Measurements from ENCODE around the gene PAPOLG. TPM values are rescaled to one million over a fixed set of nuclear protein-coding genes. Genes with fewer than 3 reads are reported as not detected.
"Not testable (repeated sequence)": the region's sequence is repeated elsewhere in the genome, so short reads cannot be mapped to it uniquely, and the experiment has no call there.

PAPOLG gene
- total RNA-seq, 1 donor from 2014 or later: 60.8 TPM

DNA sequence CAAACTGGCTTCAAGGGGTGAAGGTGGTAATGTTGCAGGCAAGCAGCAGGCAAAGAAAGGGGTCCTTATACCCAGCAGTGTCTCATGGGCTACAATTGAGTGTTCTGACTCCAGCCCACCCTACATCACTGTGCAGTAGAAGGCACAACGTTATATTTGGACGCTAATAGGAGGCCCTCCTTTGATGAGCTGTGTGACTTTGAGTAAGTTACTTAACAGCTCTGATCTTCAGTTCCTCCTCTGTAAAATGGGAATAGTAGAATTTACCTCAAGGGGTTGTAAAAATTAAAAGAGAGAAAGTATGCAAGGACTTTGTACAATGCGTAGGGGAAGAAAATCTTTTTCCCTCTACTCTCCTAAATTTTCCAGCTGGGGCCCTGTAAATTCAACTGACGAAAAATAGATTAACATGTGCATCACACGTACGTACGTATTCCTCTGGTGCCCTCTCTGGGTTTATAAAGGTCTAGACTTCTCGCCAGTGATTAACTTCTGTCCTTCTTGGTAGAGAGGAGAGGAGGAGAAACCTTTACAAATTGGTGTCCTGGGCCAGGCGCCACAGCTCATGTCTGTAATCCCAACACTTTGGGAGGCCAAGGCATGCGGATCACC, 67.7 kb downstream of the PAPOLG start:
- no peak overlapping the region for H3K27ac ChIP-seq
- H2AFZ ChIP-seq (replicated peaks): no peak overlapping the region
- H3K9me3 ChIP-seq (ENCODE audit: low read depth): no peaks in the 10 kb centered on the region
- DNase-seq (ENCODE audit: low spot score): no peak
- no peak overlapping the region for H3K27ac Mint-ChIP-seq
- H3K79me2 ChIP-seq (ENCODE audit: low read depth): no peaks in the 10 kb centered on the region
- no peak overlapping the region for H3K4me3 ChIP-seq
- no peaks in the 10 kb centered on the region for H4K20me1 ChIP-seq (ENCODE audit: low read depth)
- no peak overlapping the region for H3K4me3 Mint-ChIP-seq
- no peak for TF ChIP-seq EZH2 (IDR thresholded peaks at IDR 0.05)
- TF ChIP-seq, protein P1, sequence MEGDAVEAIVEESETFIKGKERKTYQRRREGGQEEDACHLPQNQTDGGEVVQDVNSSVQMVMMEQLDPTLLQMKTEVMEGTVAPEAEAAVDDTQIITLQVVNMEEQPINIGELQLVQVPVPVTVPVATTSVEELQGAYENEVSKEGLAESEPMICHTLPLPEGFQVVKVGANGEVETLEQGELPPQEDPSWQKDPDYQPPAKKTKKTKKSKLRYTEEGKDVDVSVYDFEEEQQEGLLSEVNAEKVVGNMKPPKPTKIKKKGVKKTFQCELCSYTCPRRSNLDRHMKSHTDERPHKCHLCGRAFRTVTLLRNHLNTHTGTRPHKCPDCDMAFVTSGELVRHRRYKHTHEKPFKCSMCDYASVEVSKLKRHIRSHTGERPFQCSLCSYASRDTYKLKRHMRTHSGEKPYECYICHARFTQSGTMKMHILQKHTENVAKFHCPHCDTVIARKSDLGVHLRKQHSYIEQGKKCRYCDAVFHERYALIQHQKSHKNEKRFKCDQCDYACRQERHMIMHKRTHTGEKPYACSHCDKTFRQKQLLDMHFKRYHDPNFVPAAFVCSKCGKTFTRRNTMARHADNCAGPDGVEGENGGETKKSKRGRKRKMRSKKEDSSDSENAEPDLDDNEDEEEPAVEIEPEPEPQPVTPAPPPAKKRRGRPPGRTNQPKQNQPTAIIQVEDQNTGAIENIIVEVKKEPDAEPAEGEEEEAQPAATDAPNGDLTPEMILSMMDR (IDR thresholded peaks at IDR 0.05): no peak
- TF ChIP-seq EZH2phosphoT487 (IDR thresholded peaks at IDR 0.05): no peak
- peaks cover 5% of the 10 kb centered on the region for H3K27me3 Mint-ChIP-seq (ENCODE audit: insufficient read depth, low read depth)
- H3K9ac ChIP-seq: no peak overlapping the region
- no peaks in the 10 kb centered on the region for H3K36me3 ChIP-seq
- no peak overlapping the region for H3K4me2 ChIP-seq
- H3K36me3 Mint-ChIP-seq: no peaks in the 10 kb centered on the region
- H3K27me3 ChIP-seq: no peaks in the 10 kb centered on the region
- no peaks in the 10 kb centered on the region for H3K4me1 Mint-ChIP-seq
- H3K9me3 Mint-ChIP-seq: no peaks in the 10 kb centered on the region
- no peaks in the 10 kb centered on the region for H3F3A ChIP-seq (ENCODE audit: low read depth)
- no peaks in the 10 kb centered on the region for H3K4me1 ChIP-seq

DNA sequence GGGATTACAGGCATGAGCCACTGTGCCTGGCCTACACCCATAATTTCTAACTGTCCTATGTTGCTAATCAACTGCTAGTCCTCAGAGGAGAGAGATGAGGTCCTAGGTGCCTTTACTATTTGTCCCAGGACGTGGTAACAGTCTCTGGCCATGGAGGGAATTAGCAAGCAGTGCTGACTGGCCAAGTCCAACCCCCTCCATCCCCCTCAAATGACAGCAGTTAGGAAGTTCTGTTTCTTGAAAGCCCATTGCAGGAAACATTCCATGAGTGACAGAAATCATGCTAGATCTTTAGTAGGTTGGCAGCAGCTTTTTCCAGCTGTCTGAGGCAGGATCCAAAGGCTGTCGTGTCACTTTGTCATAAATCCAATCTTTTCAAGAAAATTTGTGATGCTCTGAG, 69.6 kb downstream of the PAPOLG start:
- no peaks in the 10 kb centered on the region for H3K36me3 ChIP-seq
- no peak overlapping the region for H3K9ac ChIP-seq
- H3K9me3 Mint-ChIP-seq: no peaks in the 10 kb centered on the region
- no peak overlapping the region for H3K4me3 ChIP-seq
- H3K36me3 Mint-ChIP-seq: no peaks in the 10 kb centered on the region
- H3K4me1 ChIP-seq: no peaks in the 10 kb centered on the region
- no peaks in the 10 kb centered on the region for H3K9me3 ChIP-seq (ENCODE audit: low read depth)
- H3K27ac ChIP-seq: no peak overlapping the region
- H4K20me1 ChIP-seq (ENCODE audit: low read depth): no peaks in the 10 kb centered on the region
- no peak for DNase-seq (ENCODE audit: low spot score)
- TF ChIP-seq, protein P1 (IDR thresholded peaks at IDR 0.05): no peak
- TF ChIP-seq EZH2phosphoT487 (IDR thresholded peaks at IDR 0.05): no peak
- TF ChIP-seq EZH2 (IDR thresholded peaks at IDR 0.05): no peak
- H2AFZ ChIP-seq (replicated peaks): no peak overlapping the region
- peaks cover 4% of the 10 kb centered on the region for H3K27me3 Mint-ChIP-seq (ENCODE audit: insufficient read depth, low read depth)
- H3K4me2 ChIP-seq: no peak overlapping the region
- no peaks in the 10 kb centered on the region for H3K79me2 ChIP-seq (ENCODE audit: low read depth)
- no peaks in the 10 kb centered on the region for H3F3A ChIP-seq (ENCODE audit: low read depth)
- no peaks in the 10 kb centered on the region for H3K4me1 Mint-ChIP-seq
- H3K27me3 ChIP-seq: no peaks in the 10 kb centered on the region
- H3K4me3 Mint-ChIP-seq: no peak overlapping the region
- no peak overlapping the region for H3K27ac Mint-ChIP-seq

DNA sequence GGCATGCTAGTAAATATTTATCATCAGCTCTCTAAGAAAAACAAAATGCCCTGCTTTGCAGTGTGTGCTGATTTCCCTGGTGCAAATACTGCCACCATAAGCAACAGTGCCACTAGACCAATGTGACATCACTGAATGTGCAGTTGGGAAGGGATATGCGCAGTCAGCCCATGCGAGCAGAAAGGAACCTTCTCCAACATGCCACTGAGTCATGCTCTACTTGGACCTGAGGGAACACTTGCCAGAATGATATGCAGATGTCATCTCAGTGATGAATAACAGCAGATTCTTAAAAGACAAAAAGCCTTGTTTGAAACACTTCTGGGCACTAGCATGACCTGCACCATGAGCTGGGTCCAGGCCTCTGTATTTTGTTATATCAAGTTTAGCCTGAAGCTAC, 70.0 kb downstream of the PAPOLG start:
- peaks cover 4% of the 10 kb centered on the region for H3K27me3 Mint-ChIP-seq (ENCODE audit: insufficient read depth, low read depth)
- H3K4me1 Mint-ChIP-seq: no peaks in the 10 kb centered on the region
- TF ChIP-seq EZH2 (IDR thresholded peaks at IDR 0.05) (no peak), EZH2phosphoT487 (IDR thresholded peaks at IDR 0.05) (no peak)
- TF ChIP-seq, protein P1 (IDR thresholded peaks at IDR 0.05): no peak
- Histone ChIP-seq H3K9ac (no peak overlapping the region), H3K36me3 (no peaks in the 10 kb centered on the region), H2AFZ (replicated peaks) (no peak overlapping the region), H4K20me1 (ENCODE audit: low read depth) (no peaks in the 10 kb centered on the region), H3K27ac (no peak overlapping the region), H3K27me3 (no peaks in the 10 kb centered on the region), H3K4me2 (no peak overlapping the region), H3F3A (ENCODE audit: low read depth) (no peaks in the 10 kb centered on the region), H3K4me1 (no peaks in the 10 kb centered on the region), H3K4me3 (no peak overlapping the region), H3K9me3 (ENCODE audit: low read depth) (no peaks in the 10 kb centered on the region), H3K79me2 (ENCODE audit: low read depth) (no peaks in the 10 kb centered on the region)
- no peaks in the 10 kb centered on the region for H3K36me3 Mint-ChIP-seq
- no peak for DNase-seq (ENCODE audit: low spot score)
- H3K27ac Mint-ChIP-seq: no peak overlapping the region
- no peaks in the 10 kb centered on the region for H3K9me3 Mint-ChIP-seq
- no peak overlapping the region for H3K4me3 Mint-ChIP-seq

DNA sequence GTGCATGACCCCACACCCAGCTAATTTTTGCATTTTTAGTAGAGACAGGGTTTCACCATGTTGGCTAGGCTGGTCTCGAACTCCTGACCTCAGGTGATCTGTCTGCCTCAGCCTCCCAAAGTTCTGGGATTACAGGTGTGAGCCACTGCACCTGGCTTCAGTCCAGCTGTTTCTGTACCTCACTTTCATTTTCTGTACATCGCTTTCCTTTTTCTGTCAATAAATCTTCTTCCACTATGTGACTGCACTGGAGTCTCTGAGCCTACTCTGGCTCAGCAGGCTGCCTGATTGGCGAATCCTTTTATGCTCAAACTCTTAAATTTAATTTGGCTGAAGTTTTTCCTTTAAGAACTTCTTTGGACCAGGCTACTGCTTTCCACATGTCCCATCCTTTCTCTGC, 70.8 kb downstream of the PAPOLG start:
- H3K36me3 Mint-ChIP-seq; DNase-seq (ENCODE audit: low spot score); H3K4me2 ChIP-seq; H3K27me3 Mint-ChIP-seq (ENCODE audit: insufficient read depth, low read depth); H3K4me1 Mint-ChIP-seq; H2AFZ ChIP-seq (replicated peaks); H3K79me2 ChIP-seq (ENCODE audit: low read depth); H3K4me1 ChIP-seq; H3K9ac ChIP-seq; H3K36me3 ChIP-seq; H3K4me3 Mint-ChIP-seq; H3K27me3 ChIP-seq; H3K9me3 Mint-ChIP-seq; H3F3A ChIP-seq (ENCODE audit: low read depth); H3K9me3 ChIP-seq (ENCODE audit: low read depth); H4K20me1 ChIP-seq (ENCODE audit: low read depth); H3K4me3 ChIP-seq; H3K27ac Mint-ChIP-seq; H3K27ac ChIP-seq: not testable (repeated sequence)
